ENCODE measurements around the gene SMYD2. TPM values are rescaled to one million over a fixed set of nuclear protein-coding genes. Genes with fewer than 3 reads are reported as not detected.

The SMYD2 gene
- total and polyA plus RNA-seq, 2 donors (not counting 3 experiments of a cell fraction or from before 2014, with no cell fraction given) = 8.0 to 20.9 TPM

DNA sequence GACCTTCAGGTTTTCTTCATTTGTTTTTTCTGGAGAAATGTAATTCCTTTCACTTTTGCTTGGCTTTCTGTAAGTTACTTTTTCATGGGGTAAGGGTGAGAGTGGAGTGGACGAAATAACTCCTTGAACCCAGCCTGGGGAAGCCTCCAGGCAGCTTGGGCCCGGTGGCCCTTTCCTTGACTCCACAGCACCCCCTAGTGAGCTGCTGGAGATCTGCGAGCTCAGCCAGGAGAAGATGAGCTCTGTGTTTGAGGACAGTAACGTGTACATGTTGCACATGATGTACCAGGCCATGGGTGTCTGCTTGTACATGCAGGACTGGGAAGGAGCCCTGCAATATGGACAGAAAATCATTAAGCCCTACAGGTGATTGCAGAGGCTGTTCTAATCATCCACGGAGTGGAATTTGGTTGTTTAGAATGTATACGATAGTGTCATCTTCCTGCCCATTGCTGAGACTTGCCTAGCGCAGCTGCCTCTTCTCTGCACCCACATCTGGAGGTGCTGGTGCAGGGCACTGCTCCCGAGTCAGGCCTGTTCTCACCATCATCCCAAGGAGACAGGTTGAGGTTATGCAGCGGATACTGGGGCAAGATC is 51.0 kb downstream of the SMYD2 start:
- Histone ChIP-seq H3K4me2 (ENCODE audit: insufficient read depth, low read length) (no peak overlapping the region), H3K4me3 (replicated peaks in 1 of 3; ENCODE audit: insufficient read depth in 1 of 3, low read depth in 1 of 3, low read length in 3 of 3) (no peak overlapping the region), H4K20me1 (replicated peaks; ENCODE audit: control insufficient read depth, extremely low read depth, insufficient read depth, low read length) (no peaks in the 10 kb centered on the region), H3K9me3 (replicated peaks; ENCODE audit: control insufficient read depth, insufficient read depth, low read length) (no peaks in the 10 kb centered on the region), H3K9me1 (replicated peaks; ENCODE audit: control insufficient read depth, extremely low read depth, insufficient read depth, low read length) (no peaks in the 10 kb centered on the region), H3K79me2 (ENCODE audit: control insufficient read depth, insufficient read depth, low read length) (no peaks in the 10 kb centered on the region), H3K9ac (replicated peaks; ENCODE audit: extremely low read depth, insufficient read depth, low read length) (no peak overlapping the region), H3K27ac (ENCODE audit: insufficient read depth, low read depth, low read length) (no peak overlapping the region), H3K4me1 (ENCODE audit: control insufficient read depth, extremely low read depth, insufficient read depth, low read length) (peaks cover 9% of the 10 kb centered on the region), H3K36me3 (ENCODE audit: control insufficient read depth in 2 of 2, extremely low read depth in 1 of 2, insufficient read depth in 2 of 2, low read length in 2 of 2) (no peaks in the 10 kb centered on the region), H3K27me3 (ENCODE audit: control insufficient read depth in 2 of 2, insufficient read depth in 2 of 2, low read length in 2 of 2) (no peaks in the 10 kb centered on the region), H2AFZ (ENCODE audit: low read depth, low read length) (no peak overlapping the region)
- intact Hi-C loops (cut with micrococcal nuclease) (loop anchor here (5.0 kb wide), 3 partner anchors 345 to 1210 kb away; partner anchors contain the start of gene PROX1), dilution Hi-C loops (cut with MboI; ENCODE audit: extremely low pct_ligation_motif_present, low sequenced_read_pairs) (loop anchor here (25.0 kb wide), 1 partner anchor 255 kb away; no protein-coding TSS in a partner anchor)
- FAIRE-seq (peak; percentile 84), DNase-seq (ENCODE audit: low read depth, low spot score) (peak; percentile 33)
- TF ChIP-seq, protein P1, sequence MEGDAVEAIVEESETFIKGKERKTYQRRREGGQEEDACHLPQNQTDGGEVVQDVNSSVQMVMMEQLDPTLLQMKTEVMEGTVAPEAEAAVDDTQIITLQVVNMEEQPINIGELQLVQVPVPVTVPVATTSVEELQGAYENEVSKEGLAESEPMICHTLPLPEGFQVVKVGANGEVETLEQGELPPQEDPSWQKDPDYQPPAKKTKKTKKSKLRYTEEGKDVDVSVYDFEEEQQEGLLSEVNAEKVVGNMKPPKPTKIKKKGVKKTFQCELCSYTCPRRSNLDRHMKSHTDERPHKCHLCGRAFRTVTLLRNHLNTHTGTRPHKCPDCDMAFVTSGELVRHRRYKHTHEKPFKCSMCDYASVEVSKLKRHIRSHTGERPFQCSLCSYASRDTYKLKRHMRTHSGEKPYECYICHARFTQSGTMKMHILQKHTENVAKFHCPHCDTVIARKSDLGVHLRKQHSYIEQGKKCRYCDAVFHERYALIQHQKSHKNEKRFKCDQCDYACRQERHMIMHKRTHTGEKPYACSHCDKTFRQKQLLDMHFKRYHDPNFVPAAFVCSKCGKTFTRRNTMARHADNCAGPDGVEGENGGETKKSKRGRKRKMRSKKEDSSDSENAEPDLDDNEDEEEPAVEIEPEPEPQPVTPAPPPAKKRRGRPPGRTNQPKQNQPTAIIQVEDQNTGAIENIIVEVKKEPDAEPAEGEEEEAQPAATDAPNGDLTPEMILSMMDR (IDR thresholded peaks at IDR 0.05; ENCODE audit: extremely low read depth in 1 of 2, insufficient read depth in 1 of 2, low read depth in 1 of 2, low read length in 2 of 2) = peak; percentile 71 to 85
- TF ChIP-seq JUN (IDR thresholded peaks at IDR 0.05; ENCODE audit: borderline replicate concordance, insufficient read depth, insufficient read length, low read depth) = no peak
- BruUV-seq (replicated peaks) = no TSS peak
- ChIA-PET POLR2A (no interaction called here), CTCF (interaction anchor here (0.5 to 11.6 kb wide), 69 partner anchors 10 to 1211 kb away, joined by 3 to 671 read pairs (median 6); partner anchors contain the start of genes CENPF, PROX1, PTPN14 and SMYD2)
